ENCODE results near the gene VAV2. TPM values are rescaled to one million over a fixed set of nuclear protein-coding genes. Genes with fewer than 3 reads are reported as not detected.

The VAV2 gene
- total RNA-seq, 3 donors from 2014 or later (not counting 1 experiment from before 2014, with no cell fraction given): 3.9 to 5.1 (median 4.8) TPM

DNA sequence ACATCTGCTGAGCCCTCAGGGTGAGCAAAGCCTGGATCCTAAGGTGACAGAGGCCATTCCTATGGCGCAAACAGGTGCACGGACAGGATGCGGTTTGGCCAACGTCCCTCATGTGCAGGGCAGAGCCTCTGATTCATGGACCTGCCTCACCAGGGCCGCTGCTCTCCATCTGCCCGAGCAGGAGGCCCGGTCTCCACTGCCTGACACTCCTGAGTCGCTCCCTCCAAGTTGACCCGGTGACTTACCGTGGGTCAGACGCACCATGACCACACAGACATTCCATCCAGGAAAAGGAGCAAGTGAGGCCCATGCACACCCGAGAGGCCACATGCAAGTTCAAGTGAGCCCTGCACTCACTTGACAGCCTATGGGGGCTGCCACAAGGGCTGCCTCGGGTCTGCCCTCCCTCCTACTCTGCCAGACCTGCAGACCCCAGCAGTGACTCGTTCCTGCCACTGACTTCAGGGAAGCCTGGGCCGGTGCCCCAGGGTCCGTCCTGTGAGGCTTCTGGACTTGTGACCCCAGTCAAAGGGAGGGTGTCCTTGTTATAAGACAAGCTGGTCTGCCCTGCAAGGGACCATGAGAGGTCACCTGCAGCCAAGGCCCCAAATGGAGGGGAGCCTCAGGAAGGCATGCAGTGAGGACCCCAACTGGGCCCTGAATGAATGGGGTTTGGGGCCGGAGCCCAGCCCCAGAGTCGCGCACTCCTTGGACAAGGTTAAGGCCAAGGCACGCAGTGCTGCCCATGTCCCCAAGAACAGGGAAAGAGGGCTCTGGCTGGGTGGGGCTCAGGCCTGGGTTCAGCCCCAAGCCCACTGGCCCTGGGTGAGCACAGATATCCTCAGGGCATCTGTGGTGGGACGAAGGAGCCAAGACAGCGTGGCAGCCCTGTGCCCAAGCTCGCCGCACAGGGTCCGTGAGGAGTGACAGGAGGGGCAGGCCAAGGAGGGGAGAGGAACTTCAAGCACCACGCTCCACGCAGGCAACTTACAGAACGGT lies 43.2 kb upstream of the VAV2 start:
- Histone ChIP-seq H3K36me3 (ENCODE audit: control insufficient read depth, insufficient read depth, low read length) (peaks cover 49% of the 10 kb centered on the region), H3K9me3 (ENCODE audit: control insufficient read depth, insufficient read depth, low read length) (no peaks in the 10 kb centered on the region), H3K4me1 (ENCODE audit: control insufficient read depth, insufficient read depth, low read length) (no peaks in the 10 kb centered on the region), H3K27ac (ENCODE audit: low read length) (no peak overlapping the region), H3K4me3 (ENCODE audit: low read length) (no peak overlapping the region), H3K27me3 (ENCODE audit: control insufficient read depth, insufficient read depth, low read length) (no peaks in the 10 kb centered on the region)
- H3K27ac Mint-ChIP-seq: no peak overlapping the region
- H3K27me3 Mint-ChIP-seq (ENCODE audit: low read depth in 2 of 2): no peaks in the 10 kb centered on the region
- H3K9me3 Mint-ChIP-seq: no peaks in the 10 kb centered on the region
- H3K4me1 Mint-ChIP-seq: peaks cover 0 to 10% of the 10 kb centered on the region in 2 donors
- ATAC-seq: no peak
- no peak for DNase-seq
- WGBS (ENCODE audit: insufficient coverage): 98% methylated on average over 28 of the region's 28 CpGs
- TF ChIP-seq, protein P1, sequence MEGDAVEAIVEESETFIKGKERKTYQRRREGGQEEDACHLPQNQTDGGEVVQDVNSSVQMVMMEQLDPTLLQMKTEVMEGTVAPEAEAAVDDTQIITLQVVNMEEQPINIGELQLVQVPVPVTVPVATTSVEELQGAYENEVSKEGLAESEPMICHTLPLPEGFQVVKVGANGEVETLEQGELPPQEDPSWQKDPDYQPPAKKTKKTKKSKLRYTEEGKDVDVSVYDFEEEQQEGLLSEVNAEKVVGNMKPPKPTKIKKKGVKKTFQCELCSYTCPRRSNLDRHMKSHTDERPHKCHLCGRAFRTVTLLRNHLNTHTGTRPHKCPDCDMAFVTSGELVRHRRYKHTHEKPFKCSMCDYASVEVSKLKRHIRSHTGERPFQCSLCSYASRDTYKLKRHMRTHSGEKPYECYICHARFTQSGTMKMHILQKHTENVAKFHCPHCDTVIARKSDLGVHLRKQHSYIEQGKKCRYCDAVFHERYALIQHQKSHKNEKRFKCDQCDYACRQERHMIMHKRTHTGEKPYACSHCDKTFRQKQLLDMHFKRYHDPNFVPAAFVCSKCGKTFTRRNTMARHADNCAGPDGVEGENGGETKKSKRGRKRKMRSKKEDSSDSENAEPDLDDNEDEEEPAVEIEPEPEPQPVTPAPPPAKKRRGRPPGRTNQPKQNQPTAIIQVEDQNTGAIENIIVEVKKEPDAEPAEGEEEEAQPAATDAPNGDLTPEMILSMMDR (IDR thresholded peaks at IDR 0.05): no peak
- intact Hi-C loops (cut with micrococcal nuclease): no loop called here
- no peak overlapping the region for H3K4me3 Mint-ChIP-seq
- peaks cover 13% of the 10 kb centered on the region for H3K36me3 Mint-ChIP-seq

DNA sequence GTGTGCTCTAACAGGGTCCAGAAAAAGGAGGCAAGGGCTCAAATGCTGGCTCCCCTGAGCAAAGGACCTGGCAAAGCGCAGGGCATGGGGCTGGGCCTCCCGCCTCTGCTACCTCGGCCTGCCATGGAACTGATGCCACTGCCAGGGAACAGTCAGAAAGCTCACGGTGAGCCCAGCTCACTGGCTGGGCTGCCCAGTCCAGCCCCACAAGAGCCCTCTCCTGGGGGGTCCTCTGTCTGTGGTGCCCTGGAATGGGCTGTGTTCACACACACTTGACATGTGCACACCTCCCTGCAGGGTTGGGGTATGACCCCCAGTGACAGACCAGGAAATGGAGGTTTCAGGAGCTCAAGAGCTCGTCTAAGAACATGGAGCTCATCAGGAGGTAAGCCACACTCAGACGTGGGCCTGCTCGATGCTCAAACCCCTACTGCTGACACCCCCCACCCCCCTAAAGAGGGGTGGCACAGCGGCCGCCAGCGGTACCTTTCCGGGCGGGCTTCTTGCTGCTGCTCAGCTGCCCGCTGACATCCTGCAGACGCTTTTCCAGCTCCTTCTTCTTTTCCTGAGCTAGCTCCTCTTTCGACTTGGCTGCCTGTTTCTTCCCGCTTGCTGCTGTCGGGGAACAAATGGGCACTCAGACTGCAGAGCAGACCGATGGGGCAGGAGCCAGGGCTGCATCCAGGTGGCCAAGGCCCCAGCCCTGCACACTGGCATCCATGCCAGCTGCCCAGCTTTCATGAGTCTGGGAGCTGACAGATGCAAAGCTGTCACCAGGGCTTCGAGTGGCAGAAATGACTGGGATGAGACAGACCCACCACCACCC lies 42.3 kb upstream of the VAV2 start:
- Mint-ChIP-seq H3K27me3 (ENCODE audit: low read depth in 2 of 2) (no peaks in the 10 kb centered on the region), H3K36me3 (peaks cover 7% of the 10 kb centered on the region), H3K4me3 (no peak overlapping the region), H3K9me3 (no peaks in the 10 kb centered on the region), H3K4me1 (peaks cover 0 to 2% of the 10 kb centered on the region in 2 donors), H3K27ac (no peak overlapping the region)
- no peak for DNase-seq
- Histone ChIP-seq H3K27me3 (ENCODE audit: control insufficient read depth, insufficient read depth, low read length) (no peaks in the 10 kb centered on the region), H3K4me3 (ENCODE audit: low read length) (no peak overlapping the region), H3K27ac (ENCODE audit: low read length) (no peak overlapping the region), H3K4me1 (ENCODE audit: control insufficient read depth, insufficient read depth, low read length) (no peaks in the 10 kb centered on the region), H3K36me3 (ENCODE audit: control insufficient read depth, insufficient read depth, low read length) (peaks cover 42% of the 10 kb centered on the region), H3K9me3 (ENCODE audit: control insufficient read depth, insufficient read depth, low read length) (no peaks in the 10 kb centered on the region)
- 96% methylated on average over 19 of the region's 19 CpGs for WGBS (ENCODE audit: insufficient coverage)
- no peak for ATAC-seq
- intact Hi-C loops (cut with micrococcal nuclease): no loop called here
- TF ChIP-seq, protein P1 (IDR thresholded peaks at IDR 0.05): no peak

DNA sequence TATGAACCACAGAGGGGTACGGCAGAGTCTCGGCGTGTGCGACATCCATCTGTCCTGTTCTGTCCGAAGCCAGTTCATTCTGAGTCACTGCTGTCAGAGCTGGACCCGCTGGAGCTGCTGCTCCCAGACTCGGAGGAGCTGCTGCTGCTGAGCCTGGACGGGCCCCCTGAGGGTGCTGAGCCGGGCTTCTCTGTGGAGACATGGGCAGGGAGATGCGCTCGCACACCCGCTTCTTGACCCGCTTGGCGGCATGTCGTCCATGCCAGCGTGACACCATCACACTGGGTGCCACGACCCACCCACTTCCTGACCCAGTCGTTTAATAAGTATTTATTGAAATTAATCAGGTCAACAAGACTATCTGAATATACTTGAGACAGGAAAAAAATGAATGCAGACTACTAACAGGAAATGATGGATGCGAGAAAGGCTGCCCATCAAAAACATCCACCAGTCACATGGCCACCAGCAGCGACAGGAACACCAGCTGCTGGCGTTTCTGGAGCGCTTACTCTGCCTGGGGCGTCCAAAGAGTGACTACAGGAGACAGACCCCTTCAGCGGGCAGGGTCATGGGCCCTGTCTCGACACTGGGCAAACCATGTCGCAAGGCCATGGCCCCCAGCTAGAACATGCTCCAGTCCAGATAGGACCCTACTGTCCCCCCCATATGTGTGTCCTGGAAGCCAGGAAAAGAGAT lies 41.5 kb upstream of the VAV2 start:
- 95% methylated on average over 25 of the region's 26 CpGs for WGBS (ENCODE audit: insufficient coverage)
- intact Hi-C loops (cut with micrococcal nuclease): no loop called here

More for the DNA sequence above, 41.5 kb upstream of the VAV2 start:
- H3K36me3 Mint-ChIP-seq: peaks cover 6% of the 10 kb centered on the region
- Histone ChIP-seq H3K36me3 (ENCODE audit: control insufficient read depth, insufficient read depth, low read length) (peaks cover 34% of the 10 kb centered on the region), H3K4me1 (ENCODE audit: control insufficient read depth, insufficient read depth, low read length) (no peaks in the 10 kb centered on the region), H3K9me3 (ENCODE audit: control insufficient read depth, insufficient read depth, low read length) (no peaks in the 10 kb centered on the region), H3K27ac (ENCODE audit: low read length) (no peak overlapping the region), H3K27me3 (ENCODE audit: control insufficient read depth, insufficient read depth, low read length) (no peaks in the 10 kb centered on the region), H3K4me3 (ENCODE audit: low read length) (no peak overlapping the region)
- no peaks in the 10 kb centered on the region for H3K27me3 Mint-ChIP-seq (ENCODE audit: low read depth in 2 of 2)
- H3K4me1 Mint-ChIP-seq: no peaks in the 10 kb centered on the region
- ATAC-seq: no peak
- no peak overlapping the region for H3K4me3 Mint-ChIP-seq
- TF ChIP-seq, protein P1 (IDR thresholded peaks at IDR 0.05): no peak
- peak overlapping the region in 1 of 2 donors; percentile 10 for H3K27ac Mint-ChIP-seq
- no peaks in the 10 kb centered on the region for H3K9me3 Mint-ChIP-seq
- DNase-seq: no peak
